ENCODE data around the gene MEMO1. TPM values are rescaled to one million over a fixed set of nuclear protein-coding genes. Genes with fewer than 3 reads are reported as not detected.

The MEMO1 gene
- total RNA-seq, 1 experiment from 2014 or later: 49.5 TPM

DNA sequence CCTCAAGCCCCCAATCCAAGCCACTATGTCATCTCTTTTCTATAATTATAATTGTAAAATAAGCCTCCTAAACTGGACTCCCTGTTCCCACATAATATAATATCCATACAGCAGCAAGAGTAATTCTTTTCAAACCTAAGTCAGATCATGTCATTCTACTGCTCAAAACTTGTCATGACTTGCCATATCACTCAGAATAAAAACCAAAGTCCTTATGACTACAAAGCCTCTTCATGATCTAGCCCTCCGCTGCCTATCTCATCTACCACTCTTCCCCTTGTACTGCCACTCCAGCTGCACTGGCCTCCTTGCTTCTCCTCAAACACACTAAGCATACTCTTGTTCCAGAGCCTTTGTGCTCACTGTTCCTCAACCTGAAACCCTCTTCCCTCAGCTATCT, 69.9 kb downstream of the MEMO1 start:
- Histone ChIP-seq H3K9me3 (ENCODE audit: low read length) (no peaks in the 10 kb centered on the region), H3K9ac (ENCODE audit: low read length) (no peak overlapping the region), H4K20me1 (ENCODE audit: low read length) (peaks cover 17% of the 10 kb centered on the region; the same call in 1 of the 2 replicates), H3K4me2 (ENCODE audit: low read length) (no peak overlapping the region), H3K36me3 (ENCODE audit: low read depth, low read length) (peaks cover 2% of the 10 kb centered on the region; the same call in 1 of the 2 replicates), H2AFZ (ENCODE audit: low read length) (no peak overlapping the region), H3K9me2 (replicated peaks; ENCODE audit: low read length) (no peaks in the 10 kb centered on the region), H3K4me1 (ENCODE audit: insufficient read depth, low read length) (peaks cover 7% of the 10 kb centered on the region; the same call in 1 of the 2 replicates), H3K4me3 (ENCODE audit: low read length) (no peak overlapping the region), H3K27me3 (ENCODE audit: low read length) (no peaks in the 10 kb centered on the region), H3K27ac (ENCODE audit: low read length) (no peak overlapping the region), H3F3A (ENCODE audit: low read length, unreplicated experiment) (no peaks in the 10 kb centered on the region), H3K79me2 (ENCODE audit: low read length) (peaks cover 29% of the 10 kb centered on the region)
- BruUV-seq (replicated peaks): no TSS peak
- intact Hi-C loops (cut with micrococcal nuclease): no loop called here
- TF ChIP-seq, protein P1, sequence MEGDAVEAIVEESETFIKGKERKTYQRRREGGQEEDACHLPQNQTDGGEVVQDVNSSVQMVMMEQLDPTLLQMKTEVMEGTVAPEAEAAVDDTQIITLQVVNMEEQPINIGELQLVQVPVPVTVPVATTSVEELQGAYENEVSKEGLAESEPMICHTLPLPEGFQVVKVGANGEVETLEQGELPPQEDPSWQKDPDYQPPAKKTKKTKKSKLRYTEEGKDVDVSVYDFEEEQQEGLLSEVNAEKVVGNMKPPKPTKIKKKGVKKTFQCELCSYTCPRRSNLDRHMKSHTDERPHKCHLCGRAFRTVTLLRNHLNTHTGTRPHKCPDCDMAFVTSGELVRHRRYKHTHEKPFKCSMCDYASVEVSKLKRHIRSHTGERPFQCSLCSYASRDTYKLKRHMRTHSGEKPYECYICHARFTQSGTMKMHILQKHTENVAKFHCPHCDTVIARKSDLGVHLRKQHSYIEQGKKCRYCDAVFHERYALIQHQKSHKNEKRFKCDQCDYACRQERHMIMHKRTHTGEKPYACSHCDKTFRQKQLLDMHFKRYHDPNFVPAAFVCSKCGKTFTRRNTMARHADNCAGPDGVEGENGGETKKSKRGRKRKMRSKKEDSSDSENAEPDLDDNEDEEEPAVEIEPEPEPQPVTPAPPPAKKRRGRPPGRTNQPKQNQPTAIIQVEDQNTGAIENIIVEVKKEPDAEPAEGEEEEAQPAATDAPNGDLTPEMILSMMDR (conservative IDR thresholded peaks at IDR 0.05; ENCODE audit: low read depth, low read length): no peak
- TF ChIP-seq EZH2phosphoT487 (IDR thresholded peaks at IDR 0.05; ENCODE audit: borderline replicate concordance, low read length) (no peak), EZH2 (IDR thresholded peaks at IDR 0.05; ENCODE audit: low read length, unreplicated experiment) (no peak)
- CTCF ChIA-PET: no interaction called here
- ATAC-seq (no peak), DNase-seq (no peak)
- POLR2A ChIA-PET (ENCODE audit: unreplicated experiment): no interaction called here

DNA sequence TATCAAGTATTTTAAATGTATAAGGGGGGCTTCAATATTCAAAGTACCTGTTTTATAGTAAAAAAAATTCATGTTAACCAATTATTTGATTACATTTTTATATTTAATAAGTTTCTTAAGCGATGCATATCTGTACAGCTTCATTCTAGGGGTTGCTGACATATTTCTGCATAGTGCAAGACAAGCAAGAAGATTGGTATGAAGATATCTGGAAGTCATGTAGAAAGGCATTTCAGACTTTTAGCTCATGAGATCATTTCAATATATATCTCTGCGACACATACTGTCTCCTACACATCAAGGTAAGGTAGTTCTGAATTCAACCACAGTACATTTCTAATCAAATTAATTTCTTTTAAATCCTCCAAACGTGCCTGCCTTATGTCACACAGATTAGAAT, 73.1 kb downstream of the MEMO1 start:
- Histone ChIP-seq H3K36me3 (ENCODE audit: low read depth, low read length) (peaks cover 2% of the 10 kb centered on the region; the same call in 1 of the 2 replicates), H3K9me2 (replicated peaks; ENCODE audit: low read length) (no peaks in the 10 kb centered on the region), H4K20me1 (ENCODE audit: low read length) (no peaks in the 10 kb centered on the region), H3K4me1 (ENCODE audit: insufficient read depth, low read length) (no peaks in the 10 kb centered on the region), H3F3A (ENCODE audit: low read length, unreplicated experiment) (no peaks in the 10 kb centered on the region), H2AFZ (ENCODE audit: low read length) (no peak overlapping the region), H3K4me3 (ENCODE audit: low read length) (no peak overlapping the region), H3K9ac (ENCODE audit: low read length) (no peak overlapping the region), H3K27ac (ENCODE audit: low read length) (no peak overlapping the region), H3K4me2 (ENCODE audit: low read length) (no peak overlapping the region), H3K79me2 (ENCODE audit: low read length) (no peaks in the 10 kb centered on the region), H3K9me3 (ENCODE audit: low read length) (no peaks in the 10 kb centered on the region), H3K27me3 (ENCODE audit: low read length) (no peaks in the 10 kb centered on the region)
- BruUV-seq (replicated peaks): no TSS peak
- POLR2A ChIA-PET (ENCODE audit: unreplicated experiment): no interaction called here
- no peak for DNase-seq
- TF ChIP-seq EZH2phosphoT487 (IDR thresholded peaks at IDR 0.05; ENCODE audit: borderline replicate concordance, low read length) (no peak), EZH2 (IDR thresholded peaks at IDR 0.05; ENCODE audit: low read length, unreplicated experiment) (no peak)
- TF ChIP-seq, protein P1 (conservative IDR thresholded peaks at IDR 0.05; ENCODE audit: low read depth, low read length): no peak
- CTCF ChIA-PET: no interaction called here
- intact Hi-C loops (cut with micrococcal nuclease): no loop called here
- no peak for ATAC-seq

DNA sequence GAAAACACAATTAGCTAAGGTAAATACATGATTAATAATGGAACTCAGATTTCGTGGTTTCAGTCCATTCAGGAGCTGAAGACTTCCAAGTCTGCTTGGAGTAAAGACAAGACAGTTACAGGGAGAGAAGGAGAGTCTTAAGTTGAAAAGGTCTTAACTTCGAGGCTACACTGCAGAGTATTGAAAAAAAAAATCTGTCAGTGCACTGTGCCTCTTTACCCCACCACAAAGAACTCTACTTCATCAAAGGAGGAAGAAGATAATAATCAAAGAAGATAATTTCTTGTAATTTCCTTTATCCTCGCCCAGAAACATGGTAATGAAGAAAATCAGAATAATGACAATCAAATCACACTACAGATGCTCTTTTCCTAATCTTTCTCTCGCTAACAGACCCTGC, 75.4 kb downstream of the MEMO1 start:
- POLR2A ChIA-PET (ENCODE audit: unreplicated experiment): no interaction called here
- H3K27ac ChIP-seq (ENCODE audit: low read length): no peak overlapping the region
- H3K36me3 ChIP-seq (ENCODE audit: low read depth, low read length): no peaks in the 10 kb centered on the region
- H3K79me2 ChIP-seq (ENCODE audit: low read length): no peaks in the 10 kb centered on the region
- intact Hi-C loops (cut with micrococcal nuclease): no loop called here
- BruUV-seq (replicated peaks): no TSS peak
- H3K4me3 ChIP-seq (ENCODE audit: low read length): no peak overlapping the region
- ATAC-seq (no peak), DNase-seq (no peak)
- no peaks in the 10 kb centered on the region for H4K20me1 ChIP-seq (ENCODE audit: low read length)
- H3K4me2 ChIP-seq (ENCODE audit: low read length): no peak overlapping the region
- no peaks in the 10 kb centered on the region for H3K27me3 ChIP-seq (ENCODE audit: low read length)
- no peaks in the 10 kb centered on the region for H3K4me1 ChIP-seq (ENCODE audit: insufficient read depth, low read length)
- no peak for TF ChIP-seq EZH2 (IDR thresholded peaks at IDR 0.05; ENCODE audit: low read length, unreplicated experiment)
- TF ChIP-seq, protein P1 (conservative IDR thresholded peaks at IDR 0.05; ENCODE audit: low read depth, low read length): no peak
- TF ChIP-seq EZH2phosphoT487 (IDR thresholded peaks at IDR 0.05; ENCODE audit: borderline replicate concordance, low read length): no peak
- no peaks in the 10 kb centered on the region for H3K9me2 ChIP-seq (replicated peaks; ENCODE audit: low read length)
- no peaks in the 10 kb centered on the region for H3K9me3 ChIP-seq (ENCODE audit: low read length)
- H3F3A ChIP-seq (ENCODE audit: low read length, unreplicated experiment): no peaks in the 10 kb centered on the region
- no peak overlapping the region for H2AFZ ChIP-seq (ENCODE audit: low read length)
- no peak overlapping the region for H3K9ac ChIP-seq (ENCODE audit: low read length)
- CTCF ChIA-PET: no interaction called here

Data from PC-3 (cell line).